CD4-positive, alpha-beta T cell (primary cell): Measurements from ENCODE around the gene ANO4. TPM values are rescaled to one million over a fixed set of nuclear protein-coding genes. Genes with fewer than 3 reads are reported as not detected.

Source experiments
- ATAC-seq: fragments of 200-7000 bp; cut with Tn5 transposase; one replicate; pipeline ENCODE4 v1.10.0; 2022; ENCODE audit warnings: mild to moderate bottlenecking; ENCODE audit not compliant: poor library complexity
- CTCF ChIA-PET: fragments of 350-600 bp; sonication (Branson Sonifier 250); formaldehyde crosslinking; loops from one replicate; lab custom pipeline; 2021; ENCODE audit warnings: antibody characterized with exemption, inconsistent platforms; lab: Charles Lee
- POLR2A ChIA-PET: fragments of 350-600 bp; sonication (Branson Sonifier 250); formaldehyde crosslinking; loops from one replicate; lab custom pipeline; 2021; ENCODE audit warnings: antibody characterized with exemption, inconsistent platforms; lab: Charles Lee
- DNase-seq, 14 experiments: peaks; one replicate each; pipeline ENCODE4 v3.0.0-alpha.2; 2013 to 2020; ENCODE audit warnings: mixed read lengths in 2 of 14
- H3K27ac ChIP-seq, 2 donors: one replicate each; pipeline versions ENCODE4 v1.5.1 to v1.7.0; 2013; ENCODE audit warnings: low read length in 2 of 2, low read depth in 1 of 2, mild to moderate bottlenecking in 1 of 2
- H3K27me3 ChIP-seq, 2 experiments: 1 replicate in 1 of 2; 2 replicates in 1 of 2; pipeline versions ENCODE4 v1.6.1 to v1.7.0; 2013; ENCODE audit warnings: low read length in 2 of 2, control low read depth in 1 of 2, mild to moderate bottlenecking in 1 of 2, moderate library complexity in 1 of 2; ENCODE audit not compliant: insufficient read depth in 2 of 2, control insufficient read depth in 1 of 2
- H3K36me3 ChIP-seq: one replicate; pipeline ENCODE4 v1.6.1; 2013; ENCODE audit warnings: low read length, control low read depth; ENCODE audit not compliant: insufficient read depth
- H3K4me1 ChIP-seq: one replicate; pipeline ENCODE4 v1.6.1; 2013; ENCODE audit warnings: low read length, control low read depth; ENCODE audit not compliant: insufficient read depth
- H3K4me3 ChIP-seq: one replicate; pipeline ENCODE4 v1.5.1; 2013; ENCODE audit warnings: mild to moderate bottlenecking, low read length, moderate library complexity
- H3K9me3 ChIP-seq, 2 experiments: 1 replicate in 1 of 2; 2 replicates in 1 of 2; pipeline versions ENCODE4 v1.6.1 to v1.7.0; 2013; ENCODE audit warnings: low read length in 2 of 2, mild to moderate bottlenecking in 2 of 2, control low read depth in 1 of 2, moderate library complexity in 1 of 2; ENCODE audit not compliant: control insufficient read depth in 1 of 2, insufficient read depth in 1 of 2
- H3K27ac Mint-ChIP-seq: one replicate; pipeline ENCODE4 v1.8.0; 2020; ENCODE audit warnings: mixed read lengths
- H3K27me3 Mint-ChIP-seq: one replicate; pipeline ENCODE4 v1.8.0; 2021; ENCODE audit warnings: mixed read lengths
- H3K36me3 Mint-ChIP-seq: one replicate; pipeline ENCODE4 v1.8.0; 2021; ENCODE audit warnings: low read depth, mixed read lengths
- H3K4me1 Mint-ChIP-seq: one replicate; pipeline ENCODE4 v1.8.0; 2021; ENCODE audit warnings: low read depth, mixed read lengths
- H3K4me3 Mint-ChIP-seq: one replicate; pipeline ENCODE4 v1.8.0; 2020; ENCODE audit warnings: mild to moderate bottlenecking, mixed read lengths
- H3K9me3 Mint-ChIP-seq: one replicate; pipeline ENCODE4 v1.8.0; 2020; ENCODE audit warnings: mixed read lengths
- intact Hi-C, 2 experiments: fragments of 100-400 bp; cut with DNase I in 1 of 2; cut with micrococcal nuclease in 1 of 2; formaldehyde crosslinking; loops; one replicate each; pipeline versions ENCODE4 v1.15.1 to v1.9.0; 2023 to 2025; cut with DNase I, micrococcal nuclease
- total RNA-seq, 174 experiments: library from RNA in 2 of 174; stranded (reverse) in 2 of 174; gene quantifications; one replicate each; pipeline ENCODE4 v1.2.3 and lab custom pipeline; 2021 to 2026
- TF ChIP-seq, protein P1 (sequence below): fragments of 200-600 bp; IDR thresholded peaks from one replicate; pipeline ENCODE4 v1.8.0; 2022; ENCODE audit warnings: antibody characterized with exemption, mild to moderate bottlenecking

ANO4 gene
- total RNA-seq, 2 experiments from 2014 or later = not detected

DNA sequence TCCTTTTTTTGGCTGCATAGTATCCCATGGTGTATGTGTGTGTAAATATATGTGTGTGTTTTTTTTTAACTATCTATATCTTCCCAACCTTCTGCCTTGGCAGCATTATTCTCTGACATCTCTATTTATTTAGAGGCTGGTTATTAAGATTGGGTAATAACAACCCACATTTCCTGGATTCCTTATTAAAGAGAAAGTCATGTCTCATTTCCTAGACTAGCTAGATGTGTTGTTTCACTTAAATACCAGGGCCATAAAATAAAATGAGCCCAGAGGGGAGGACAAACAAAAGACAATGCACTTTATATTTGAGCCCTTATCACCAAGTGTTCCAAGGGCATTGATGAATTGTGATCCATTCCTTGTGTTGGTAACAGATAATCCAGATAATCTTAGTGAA lies 246.4 kb downstream of the ANO4 start:
- H3K4me3 ChIP-seq = no peak overlapping the region
- DNase-seq (no peak), ATAC-seq (no peak)
- ChIA-PET POLR2A (no interaction called here), CTCF (no interaction called here)
- Mint-ChIP-seq H3K4me1 (no peaks in the 10 kb centered on the region), H3K27ac (no peak overlapping the region), H3K36me3 (no peaks in the 10 kb centered on the region), H3K27me3 (no peaks in the 10 kb centered on the region), H3K9me3 (no peaks in the 10 kb centered on the region), H3K4me3 (no peak overlapping the region)
- no peak overlapping the region for H3K27ac ChIP-seq
- no peaks in the 10 kb centered on the region for H3K9me3 ChIP-seq
- H3K4me1 ChIP-seq = no peaks in the 10 kb centered on the region
- no peaks in the 10 kb centered on the region for H3K27me3 ChIP-seq
- TF ChIP-seq, protein P1, sequence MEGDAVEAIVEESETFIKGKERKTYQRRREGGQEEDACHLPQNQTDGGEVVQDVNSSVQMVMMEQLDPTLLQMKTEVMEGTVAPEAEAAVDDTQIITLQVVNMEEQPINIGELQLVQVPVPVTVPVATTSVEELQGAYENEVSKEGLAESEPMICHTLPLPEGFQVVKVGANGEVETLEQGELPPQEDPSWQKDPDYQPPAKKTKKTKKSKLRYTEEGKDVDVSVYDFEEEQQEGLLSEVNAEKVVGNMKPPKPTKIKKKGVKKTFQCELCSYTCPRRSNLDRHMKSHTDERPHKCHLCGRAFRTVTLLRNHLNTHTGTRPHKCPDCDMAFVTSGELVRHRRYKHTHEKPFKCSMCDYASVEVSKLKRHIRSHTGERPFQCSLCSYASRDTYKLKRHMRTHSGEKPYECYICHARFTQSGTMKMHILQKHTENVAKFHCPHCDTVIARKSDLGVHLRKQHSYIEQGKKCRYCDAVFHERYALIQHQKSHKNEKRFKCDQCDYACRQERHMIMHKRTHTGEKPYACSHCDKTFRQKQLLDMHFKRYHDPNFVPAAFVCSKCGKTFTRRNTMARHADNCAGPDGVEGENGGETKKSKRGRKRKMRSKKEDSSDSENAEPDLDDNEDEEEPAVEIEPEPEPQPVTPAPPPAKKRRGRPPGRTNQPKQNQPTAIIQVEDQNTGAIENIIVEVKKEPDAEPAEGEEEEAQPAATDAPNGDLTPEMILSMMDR = no peak
- H3K36me3 ChIP-seq = no peaks in the 10 kb centered on the region
- intact Hi-C loops = no loop called here

DNA sequence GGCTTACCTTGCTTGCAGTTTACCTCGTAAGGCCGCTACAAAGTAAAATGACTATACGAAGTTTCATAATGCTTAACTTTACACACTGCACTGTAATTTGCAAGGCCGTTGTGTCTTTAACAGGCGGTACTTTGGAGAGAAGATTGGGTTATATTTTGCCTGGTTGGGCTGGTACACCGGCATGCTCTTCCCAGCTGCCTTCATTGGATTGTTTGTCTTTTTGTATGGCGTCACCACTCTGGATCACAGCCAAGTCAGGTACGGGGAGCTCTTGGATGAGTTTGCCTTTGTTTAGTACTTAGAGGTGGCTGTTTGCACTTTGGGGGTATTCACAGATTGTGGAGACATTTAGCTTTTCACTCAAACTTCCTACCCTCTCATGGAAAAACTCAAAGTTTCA lies 247.6 kb downstream of the ANO4 start:
- ATAC-seq (no peak), DNase-seq (no peak)
- ChIA-PET CTCF (no interaction called here), POLR2A (no interaction called here)
- Mint-ChIP-seq H3K9me3 (peaks cover under 1% of the 10 kb centered on the region), H3K4me3 (no peak overlapping the region), H3K27me3 (no peaks in the 10 kb centered on the region), H3K36me3 (no peaks in the 10 kb centered on the region), H3K27ac (no peak overlapping the region), H3K4me1 (no peaks in the 10 kb centered on the region)
- H3K36me3 ChIP-seq = no peaks in the 10 kb centered on the region
- no peaks in the 10 kb centered on the region for H3K9me3 ChIP-seq
- intact Hi-C loops = no loop called here
- H3K4me3 ChIP-seq = no peak overlapping the region
- no peaks in the 10 kb centered on the region for H3K4me1 ChIP-seq
- no peak overlapping the region for H3K27ac ChIP-seq
- TF ChIP-seq, protein P1 = no peak
- no peaks in the 10 kb centered on the region for H3K27me3 ChIP-seq

DNA sequence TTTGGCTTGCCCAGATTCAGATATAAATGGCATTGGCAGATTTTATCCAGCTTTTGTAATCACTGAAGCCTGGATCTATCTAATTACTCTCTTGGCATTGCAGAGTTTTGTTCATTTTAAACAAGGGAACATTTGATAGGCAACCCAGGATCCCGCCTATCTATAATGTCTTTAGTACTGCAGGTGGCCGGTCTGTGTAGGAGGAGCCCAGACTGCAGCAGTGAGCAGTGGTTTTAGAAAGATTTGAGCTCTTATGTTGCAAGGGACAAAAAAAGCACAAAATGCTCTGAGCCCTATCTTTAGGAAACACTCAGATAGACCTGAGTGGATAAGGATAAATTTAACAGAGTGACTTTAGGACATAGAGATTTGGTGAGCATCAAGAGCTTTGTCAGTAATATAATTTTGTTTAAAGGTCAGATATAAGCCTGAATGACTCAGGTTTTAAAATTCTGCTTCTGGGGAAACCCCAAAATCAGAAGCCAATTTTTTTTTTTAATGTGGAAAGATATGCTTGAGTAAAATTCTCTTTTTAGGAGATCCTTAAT lies 250.0 kb downstream of the ANO4 start:
- Histone ChIP-seq H3K9me3 (no peaks in the 10 kb centered on the region), H3K4me1 (no peaks in the 10 kb centered on the region), H3K36me3 (no peaks in the 10 kb centered on the region), H3K27me3 (no peaks in the 10 kb centered on the region), H3K27ac (no peak overlapping the region), H3K4me3 (no peak overlapping the region)
- ChIA-PET CTCF (no interaction called here), POLR2A (no interaction called here)
- TF ChIP-seq, protein P1 = no peak
- no peak for ATAC-seq
- H3K27ac Mint-ChIP-seq = no peak overlapping the region
- H3K36me3 Mint-ChIP-seq = no peaks in the 10 kb centered on the region
- DNase-seq = no peak
- H3K4me1 Mint-ChIP-seq = no peaks in the 10 kb centered on the region
- intact Hi-C loops = no loop called here
- H3K4me3 Mint-ChIP-seq = no peak overlapping the region
- no peaks in the 10 kb centered on the region for H3K27me3 Mint-ChIP-seq
- peaks cover 2% of the 10 kb centered on the region for H3K9me3 Mint-ChIP-seq
